ENCODE data around the gene EIF4A3.

The EIF4A3 gene

DNA sequence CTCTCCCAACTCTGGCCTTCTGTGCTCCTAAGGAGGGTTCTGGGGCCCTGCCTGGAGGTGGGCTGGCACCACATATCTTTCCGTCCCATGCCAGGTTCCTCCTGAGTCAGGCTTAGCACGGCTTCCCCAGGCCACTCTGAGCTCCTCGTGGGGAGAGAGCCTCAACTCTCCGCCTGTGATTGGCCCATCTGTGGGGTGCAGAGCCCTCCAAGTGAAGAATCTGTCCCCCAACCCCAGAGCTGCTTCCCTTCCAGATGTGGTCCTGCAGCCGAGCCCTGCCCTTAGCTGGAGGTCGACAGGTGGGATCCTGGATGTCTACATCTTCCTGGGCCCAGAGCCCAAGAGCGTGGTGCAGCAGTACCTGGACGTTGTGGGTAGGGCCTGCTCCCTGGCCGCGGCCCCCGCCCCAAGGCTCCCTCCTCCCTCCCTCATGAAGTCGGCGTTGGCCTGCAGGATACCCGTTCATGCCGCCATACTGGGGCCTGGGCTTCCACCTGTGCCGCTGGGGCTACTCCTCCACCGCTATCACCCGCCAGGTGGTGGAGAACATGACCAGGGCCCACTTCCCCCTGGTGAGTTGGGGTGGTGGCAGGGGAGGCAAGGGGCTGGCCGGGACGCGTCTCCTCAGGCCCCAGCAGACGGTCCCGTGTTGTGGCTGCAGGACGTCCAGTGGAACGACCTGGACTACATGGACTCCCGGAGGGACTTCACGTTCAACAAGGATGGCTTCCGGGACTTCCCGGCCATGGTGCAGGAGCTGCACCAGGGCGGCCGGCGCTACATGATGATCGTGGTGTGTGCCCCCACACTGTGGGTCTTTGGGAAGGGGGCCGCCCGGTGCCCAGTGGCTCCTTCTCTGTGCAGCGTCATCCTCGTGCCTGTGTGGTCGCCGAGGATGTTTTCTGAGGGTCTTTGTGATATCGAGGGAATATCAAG is 38.6 kb downstream of the EIF4A3 start:
- peaks cover 15% of the 10 kb centered on the region for H3K4me1 Mint-ChIP-seq
- no peaks in the 10 kb centered on the region for H3K9me3 Mint-ChIP-seq
- peaks cover 10% of the 10 kb centered on the region for H3K27me3 Mint-ChIP-seq (ENCODE audit: low read depth)
- no peak overlapping the region for H3K27ac Mint-ChIP-seq
- TF ChIP-seq, protein P1, sequence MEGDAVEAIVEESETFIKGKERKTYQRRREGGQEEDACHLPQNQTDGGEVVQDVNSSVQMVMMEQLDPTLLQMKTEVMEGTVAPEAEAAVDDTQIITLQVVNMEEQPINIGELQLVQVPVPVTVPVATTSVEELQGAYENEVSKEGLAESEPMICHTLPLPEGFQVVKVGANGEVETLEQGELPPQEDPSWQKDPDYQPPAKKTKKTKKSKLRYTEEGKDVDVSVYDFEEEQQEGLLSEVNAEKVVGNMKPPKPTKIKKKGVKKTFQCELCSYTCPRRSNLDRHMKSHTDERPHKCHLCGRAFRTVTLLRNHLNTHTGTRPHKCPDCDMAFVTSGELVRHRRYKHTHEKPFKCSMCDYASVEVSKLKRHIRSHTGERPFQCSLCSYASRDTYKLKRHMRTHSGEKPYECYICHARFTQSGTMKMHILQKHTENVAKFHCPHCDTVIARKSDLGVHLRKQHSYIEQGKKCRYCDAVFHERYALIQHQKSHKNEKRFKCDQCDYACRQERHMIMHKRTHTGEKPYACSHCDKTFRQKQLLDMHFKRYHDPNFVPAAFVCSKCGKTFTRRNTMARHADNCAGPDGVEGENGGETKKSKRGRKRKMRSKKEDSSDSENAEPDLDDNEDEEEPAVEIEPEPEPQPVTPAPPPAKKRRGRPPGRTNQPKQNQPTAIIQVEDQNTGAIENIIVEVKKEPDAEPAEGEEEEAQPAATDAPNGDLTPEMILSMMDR (IDR thresholded peaks at IDR 0.05; ENCODE audit: unreplicated experiment in 3 of 3) = no peak
- H3K4me3 Mint-ChIP-seq = no peak overlapping the region
- no peaks in the 10 kb centered on the region for H3K36me3 Mint-ChIP-seq (ENCODE audit: low read depth)

DNA sequence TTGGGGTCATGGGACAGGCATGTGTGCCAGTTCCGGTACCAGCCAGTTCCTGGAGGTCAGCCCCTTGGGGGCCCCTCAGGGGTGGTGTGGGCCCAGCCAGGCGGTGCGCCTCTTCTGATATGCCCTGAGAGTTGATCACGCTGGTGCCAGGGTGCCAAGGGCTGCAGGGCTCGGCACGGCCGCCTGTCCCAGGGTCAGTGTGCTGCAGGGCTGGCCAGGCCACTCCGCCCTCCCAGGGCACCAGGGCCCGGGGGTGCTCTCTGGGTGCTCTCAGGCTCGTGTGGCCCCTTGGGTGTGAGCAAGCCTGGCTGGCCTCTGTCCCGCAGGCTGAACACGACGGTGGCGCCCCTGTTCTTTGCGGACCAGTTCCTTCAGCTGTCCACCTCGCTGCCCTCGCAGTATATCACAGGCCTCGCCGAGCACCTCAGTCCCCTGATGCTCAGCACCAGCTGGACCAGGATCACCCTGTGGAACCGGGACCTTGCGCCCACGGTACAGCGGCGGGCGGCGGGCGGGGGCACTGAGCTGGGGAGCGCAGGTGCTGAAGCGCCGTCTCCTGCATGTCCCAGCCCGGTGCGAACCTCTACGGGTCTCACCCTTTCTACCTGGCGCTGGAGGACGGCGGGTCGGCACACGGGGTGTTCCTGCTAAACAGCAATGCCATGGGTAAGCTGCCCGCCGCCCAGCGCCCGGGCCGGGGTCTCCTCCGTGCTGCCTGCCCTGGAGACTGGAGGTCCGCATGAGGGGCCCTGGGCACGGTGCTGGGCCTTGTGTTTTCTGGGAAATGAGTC is 39.5 kb downstream of the EIF4A3 start:
- no peaks in the 10 kb centered on the region for H3K36me3 Mint-ChIP-seq (ENCODE audit: low read depth)
- H3K27ac Mint-ChIP-seq = no peak overlapping the region
- TF ChIP-seq, protein P1 (IDR thresholded peaks at IDR 0.05; ENCODE audit: unreplicated experiment in 3 of 3) = no peak
- peaks cover 10% of the 10 kb centered on the region for H3K27me3 Mint-ChIP-seq (ENCODE audit: low read depth)
- no peak overlapping the region for H3K4me3 Mint-ChIP-seq
- H3K9me3 Mint-ChIP-seq = no peaks in the 10 kb centered on the region
- peaks cover 21% of the 10 kb centered on the region for H3K4me1 Mint-ChIP-seq

DNA sequence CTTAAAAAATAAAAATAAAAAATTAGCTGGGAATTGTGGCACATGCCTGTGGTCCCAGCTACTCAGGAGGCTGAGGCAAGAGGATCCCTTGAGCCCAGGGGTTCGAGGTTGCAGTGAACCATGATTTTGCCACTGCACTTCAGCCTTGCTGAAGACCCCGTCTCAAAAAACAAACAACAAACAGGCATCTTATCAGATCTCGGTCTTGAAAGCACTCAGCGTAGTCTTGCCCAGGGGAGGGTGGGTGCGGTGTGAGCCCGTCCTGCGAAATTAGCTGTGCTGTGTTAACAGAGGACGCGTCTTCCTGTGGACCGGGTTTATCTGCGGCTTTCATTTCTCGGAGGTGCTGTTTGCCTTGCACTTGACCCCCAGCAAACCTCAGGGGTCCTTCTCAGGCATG is 40.2 kb downstream of the EIF4A3 start:
- H3K36me3 Mint-ChIP-seq (ENCODE audit: low read depth) = no peaks in the 10 kb centered on the region
- H3K9me3 Mint-ChIP-seq = no peaks in the 10 kb centered on the region
- H3K27me3 Mint-ChIP-seq (ENCODE audit: low read depth) = peaks cover 10% of the 10 kb centered on the region
- H3K4me1 Mint-ChIP-seq = peaks cover 22% of the 10 kb centered on the region
- no peak overlapping the region for H3K4me3 Mint-ChIP-seq
- H3K27ac Mint-ChIP-seq = no peak overlapping the region
- TF ChIP-seq, protein P1 (IDR thresholded peaks at IDR 0.05; ENCODE audit: unreplicated experiment in 3 of 3) = no peak

DNA sequence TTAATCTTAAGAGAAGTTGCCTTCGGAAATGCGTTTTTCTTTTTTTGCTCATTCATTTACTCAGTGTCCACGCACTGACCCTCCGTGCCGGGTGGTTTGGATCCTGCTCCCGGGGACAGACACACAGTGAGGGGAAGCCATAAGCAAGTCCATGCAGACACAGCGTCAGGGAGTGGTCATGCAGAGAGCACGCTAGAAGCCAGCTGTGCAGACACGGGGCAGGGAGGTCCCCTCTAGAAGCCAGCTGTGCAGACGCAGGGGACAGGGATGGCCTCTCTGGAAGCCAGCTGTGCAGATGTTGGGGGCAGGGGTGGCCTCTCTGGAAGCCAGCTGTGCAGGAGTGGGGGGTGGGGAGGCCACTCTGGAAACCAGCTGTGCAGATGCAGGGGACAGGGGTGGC is 40.8 kb downstream of the EIF4A3 start:
- Mint-ChIP-seq H3K4me1 (peaks cover 22% of the 10 kb centered on the region), H3K4me3 (peak overlapping the region; percentile 19 to 41 (median 28)), H3K27me3 (ENCODE audit: low read depth) (peaks cover 10% of the 10 kb centered on the region), H3K9me3 (no peaks in the 10 kb centered on the region), H3K36me3 (ENCODE audit: low read depth) (no peaks in the 10 kb centered on the region), H3K27ac (peak overlapping the region in 2 of 3 experiments; percentile 31 to 36)
- TF ChIP-seq, protein P1 (IDR thresholded peaks at IDR 0.05; ENCODE audit: unreplicated experiment in 3 of 3) = no peak

DNA sequence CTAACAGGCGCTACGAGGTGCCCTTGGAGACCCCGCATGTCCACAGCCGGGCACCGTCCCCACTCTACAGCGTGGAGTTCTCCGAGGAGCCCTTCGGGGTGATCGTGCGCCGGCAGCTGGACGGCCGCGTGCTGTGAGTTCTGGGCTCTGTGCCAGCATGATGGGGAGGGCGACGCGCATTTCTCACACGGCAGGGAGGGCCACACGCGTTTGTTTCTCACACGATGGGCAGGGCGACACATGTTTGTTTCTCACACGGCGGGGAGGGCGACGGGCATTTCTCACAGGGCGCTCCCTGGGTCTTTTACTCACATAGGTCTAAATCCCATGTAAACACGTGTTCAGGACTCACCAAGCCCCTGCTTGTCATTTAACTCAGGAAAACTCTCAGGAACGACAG is 41.2 kb downstream of the EIF4A3 start:
- Mint-ChIP-seq H3K36me3 (ENCODE audit: low read depth) (no peaks in the 10 kb centered on the region), H3K9me3 (no peaks in the 10 kb centered on the region), H3K27me3 (ENCODE audit: low read depth) (peaks cover 10% of the 10 kb centered on the region), H3K27ac (peak overlapping the region in 2 of 3 experiments; percentile 31 to 36), H3K4me3 (peak overlapping the region; percentile 19 to 41 (median 28)), H3K4me1 (peaks cover 25% of the 10 kb centered on the region)
- TF ChIP-seq, protein P1 (IDR thresholded peaks at IDR 0.05; ENCODE audit: unreplicated experiment in 3 of 3) = no peak

All from nephron (organoid).